HepG2 (cell line): Measurements from ENCODE around the gene OR6S1. TPM values are rescaled to one million over a fixed set of nuclear protein-coding genes. Genes with fewer than 3 reads are reported as not detected.

Experiments used
- AKAP8 ChIP-seq: sonication (generic); formaldehyde crosslinking; IDR thresholded peaks from 2 replicates; pipeline ENCODE4 v1.5.1; 2020; ENCODE audit warnings: mild to moderate bottlenecking, missing genetic modification reagents
- HNF1A ChIP-seq, 2 experiments: sonication (generic) in 1 of 2; formaldehyde crosslinking in 1 of 2; IDR thresholded peaks; 2 replicates each; pipeline versions ENCODE4 v1.4.0 to v1.6.1; 2016 to 2020; ENCODE audit warnings: borderline replicate concordance in 1 of 2, low read depth in 1 of 2, mild to moderate bottlenecking in 1 of 2, missing genetic modification reagents in 1 of 2
- KAT7 ChIP-seq: IDR thresholded peaks from 2 replicates; pipeline ENCODE4 v1.6.1; 2018; ENCODE audit warnings: borderline replicate concordance, missing compliant biosample characterization
- NFRKB ChIP-seq: fragments of 450-650 bp; IDR thresholded peaks from 2 replicates; pipeline ENCODE4 v1.6.1; 2017
- POGZ ChIP-seq: sonication (generic); formaldehyde crosslinking; IDR thresholded peaks from 2 replicates; pipeline ENCODE4 v1.4.0; 2020; ENCODE audit warnings: mild to moderate bottlenecking, missing genetic modification reagents
- POLR2AphosphoS2 ChIP-seq: IDR thresholded peaks from 2 replicates; pipeline ENCODE4 v1.6.1; 2011; ENCODE audit warnings: low read depth, low read length, improper control_type of control experiment
- SATB2 ChIP-seq: sonication (generic); formaldehyde crosslinking; IDR thresholded peaks from 2 replicates; pipeline ENCODE4 v1.5.0; 2020; ENCODE audit warnings: missing genetic modification reagents
- SNAPC4 ChIP-seq: sonication (generic); formaldehyde crosslinking; IDR thresholded peaks from 2 replicates; pipeline ENCODE4 v1.4.0; 2020; ENCODE audit warnings: mild to moderate bottlenecking, missing genetic modification reagents
- ZFP82 ChIP-seq: sonication (generic); formaldehyde crosslinking; IDR thresholded peaks from 2 replicates; pipeline ENCODE4 v1.5.1; 2020; ENCODE audit warnings: mild to moderate bottlenecking, missing genetic modification reagents, borderline replicate concordance
- ZNF350 ChIP-seq: sonication (generic); formaldehyde crosslinking; IDR thresholded peaks from 2 replicates; pipeline ENCODE4 v1.4.0; 2020; ENCODE audit warnings: mild to moderate bottlenecking, low read depth, missing genetic modification reagents, borderline replicate concordance
- ZNF562 ChIP-seq: sonication (generic); formaldehyde crosslinking; IDR thresholded peaks from 2 replicates; pipeline ENCODE4 v1.8.0; 2022; ENCODE audit warnings: missing genetic modification reagents, borderline replicate concordance
- polyA plus RNA-seq, 8 experiments: library from polyadenylated mRNA; depleted of rRNA in 3 of 8; stranded (reverse) in 7 of 8; unstranded in 1 of 8; fragments of >200 nt; fragmentation: Illumina TruSeq in 4 of 8; extraction: Trizol in 4 of 8; gene quantifications; 2 replicates each; pipeline versions ENCODE4 v1.2.1 to v1.2.3, GENCODE V29; 2011 to 2016; ENCODE audit warnings: low read depth in 4 of 8, missing spikeins in 1 of 8, mixed read lengths in 1 of 8; ENCODE audit not compliant: insufficient read depth in 1 of 8
- total RNA-seq, 5 experiments: library from RNA; depleted of rRNA; stranded (reverse); fragments of >200 nt; fragmentation: Illumina TruSeq; extraction: Trizol; gene quantifications; 2 replicates each; pipeline ENCODE4 v1.2.3, GENCODE V29; 2016; ENCODE audit warnings: low read depth in 1 of 5
- TF ChIP-seq, protein P1 (sequence below): sonication (generic); formaldehyde crosslinking; IDR thresholded peaks from 2 replicates; pipeline ENCODE4 v1.4.0; 2020; ENCODE audit warnings: missing genetic modification reagents, mild to moderate bottlenecking, borderline replicate concordance
- TF ChIP-seq, protein P2 (sequence below): sonication (generic); formaldehyde crosslinking; IDR thresholded peaks from 2 replicates; pipeline ENCODE4 v1.5.0; 2020; ENCODE audit warnings: mild to moderate bottlenecking, missing genetic modification reagents

The OR6S1 gene
- total and polyA plus RNA-seq, 2 of the 13 experiments (the other 11 are each of a cell fraction or from before 2014, with no cell fraction given): 0.09 TPM; not detected in 1

DNA sequence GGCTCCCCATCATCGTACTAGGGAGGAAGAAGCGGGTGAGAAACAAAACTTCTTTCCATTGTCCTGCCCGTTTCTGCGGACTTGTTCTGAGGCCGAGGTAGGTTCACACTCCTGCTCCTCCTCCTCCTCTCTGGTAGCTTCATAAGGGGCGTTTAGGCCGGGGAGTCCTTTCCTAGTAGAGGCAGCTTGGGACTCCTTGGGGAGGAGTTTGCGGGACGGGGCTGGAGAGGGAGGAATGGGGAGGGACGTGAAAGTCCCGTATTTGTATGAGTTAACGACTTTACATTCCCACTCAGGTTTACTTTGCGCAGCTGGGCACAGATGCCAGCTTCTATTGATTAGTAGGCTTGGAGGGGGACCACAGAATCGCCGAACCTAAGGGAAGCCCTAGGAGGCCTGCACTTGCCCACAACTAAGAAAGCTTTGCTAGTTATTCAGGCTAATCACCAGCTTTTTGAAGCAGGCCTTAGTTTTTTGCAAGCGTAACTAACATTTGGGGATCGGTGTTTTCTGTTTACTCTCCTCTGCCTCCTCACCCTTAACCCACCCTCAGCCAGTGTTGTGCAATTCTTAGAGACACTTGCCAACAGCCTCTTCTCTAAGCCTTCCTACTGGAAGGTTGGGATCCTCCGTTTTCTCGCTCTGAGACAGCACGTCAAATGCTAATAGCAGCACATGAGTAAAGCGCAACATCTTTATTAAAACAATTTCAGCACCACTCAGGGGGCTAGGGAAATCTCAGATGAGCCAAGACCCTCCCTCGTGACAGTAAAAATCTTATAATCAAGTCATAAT lies 43.4 kb upstream of the OR6S1 start (continued):
- TF ChIP-seq, protein P1, sequence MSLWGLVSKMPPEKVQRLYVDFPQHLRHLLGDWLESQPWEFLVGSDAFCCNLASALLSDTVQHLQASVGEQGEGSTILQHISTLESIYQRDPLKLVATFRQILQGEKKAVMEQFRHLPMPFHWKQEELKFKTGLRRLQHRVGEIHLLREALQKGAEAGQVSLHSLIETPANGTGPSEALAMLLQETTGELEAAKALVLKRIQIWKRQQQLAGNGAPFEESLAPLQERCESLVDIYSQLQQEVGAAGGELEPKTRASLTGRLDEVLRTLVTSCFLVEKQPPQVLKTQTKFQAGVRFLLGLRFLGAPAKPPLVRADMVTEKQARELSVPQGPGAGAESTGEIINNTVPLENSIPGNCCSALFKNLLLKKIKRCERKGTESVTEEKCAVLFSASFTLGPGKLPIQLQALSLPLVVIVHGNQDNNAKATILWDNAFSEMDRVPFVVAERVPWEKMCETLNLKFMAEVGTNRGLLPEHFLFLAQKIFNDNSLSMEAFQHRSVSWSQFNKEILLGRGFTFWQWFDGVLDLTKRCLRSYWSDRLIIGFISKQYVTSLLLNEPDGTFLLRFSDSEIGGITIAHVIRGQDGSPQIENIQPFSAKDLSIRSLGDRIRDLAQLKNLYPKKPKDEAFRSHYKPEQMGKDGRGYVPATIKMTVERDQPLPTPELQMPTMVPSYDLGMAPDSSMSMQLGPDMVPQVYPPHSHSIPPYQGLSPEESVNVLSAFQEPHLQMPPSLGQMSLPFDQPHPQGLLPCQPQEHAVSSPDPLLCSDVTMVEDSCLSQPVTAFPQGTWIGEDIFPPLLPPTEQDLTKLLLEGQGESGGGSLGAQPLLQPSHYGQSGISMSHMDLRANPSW (CRISPR knock-in tag): peak; percentile 43; the same call in 1 of the 2 replicates
- TF ChIP-seq SATB2 (CRISPR knock-in tag) (peak; percentile 36), ZNF562 (CRISPR knock-in tag) (no peak), ZNF350 (no peak), ZFP82 (CRISPR knock-in tag) (no peak), SNAPC4 (CRISPR knock-in tag) (no peak; the same call in 1 of the 2 replicates), AKAP8 (no peak), NFRKB (no peak), KAT7 (CRISPR knock-in tag) (no peak; the same call in 1 of the 2 replicates), HNF1A (IDR thresholded peaks at IDR 0.05; ENCODE audit: low read depth) (no peak), HNF1A (CRISPR knock-in tag; IDR thresholded peaks at IDR 0.05; ENCODE audit: borderline replicate concordance) (no peak), POGZ (CRISPR knock-in tag) (no peak; the same call in 1 of the 2 replicates), POLR2AphosphoS2 (no peak)
- TF ChIP-seq, protein P2, sequence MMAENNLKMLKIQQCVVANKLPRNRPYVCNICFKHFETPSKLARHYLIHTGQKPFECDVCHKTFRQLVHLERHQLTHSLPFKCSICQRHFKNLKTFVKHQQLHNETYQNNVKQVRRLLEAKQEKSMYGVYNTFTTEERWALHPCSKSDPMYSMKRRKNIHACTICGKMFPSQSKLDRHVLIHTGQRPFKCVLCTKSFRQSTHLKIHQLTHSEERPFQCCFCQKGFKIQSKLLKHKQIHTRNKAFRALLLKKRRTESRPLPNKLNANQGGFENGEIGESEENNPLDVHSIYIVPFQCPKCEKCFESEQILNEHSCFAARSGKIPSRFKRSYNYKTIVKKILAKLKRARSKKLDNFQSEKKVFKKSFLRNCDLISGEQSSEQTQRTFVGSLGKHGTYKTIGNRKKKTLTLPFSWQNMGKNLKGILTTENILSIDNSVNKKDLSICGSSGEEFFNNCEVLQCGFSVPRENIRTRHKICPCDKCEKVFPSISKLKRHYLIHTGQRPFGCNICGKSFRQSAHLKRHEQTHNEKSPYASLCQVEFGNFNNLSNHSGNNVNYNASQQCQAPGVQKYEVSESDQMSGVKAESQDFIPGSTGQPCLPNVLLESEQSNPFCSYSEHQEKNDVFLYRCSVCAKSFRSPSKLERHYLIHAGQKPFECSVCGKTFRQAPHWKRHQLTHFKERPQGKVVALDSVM (CRISPR knock-in tag): no peak
